H1 (cell line): ENCODE measurements around the gene FUT6. TPM values are rescaled to one million over a fixed set of nuclear protein-coding genes. Genes with fewer than 3 reads are reported as not detected.

ENCODE experiments used
- CTCF ChIA-PET: fragments of 300-600 bp; sonication (Branson Sonifier 250); formaldehyde crosslinking; loops from one replicate; lab custom pipeline; 2021; ENCODE audit not compliant: partially characterized antibody; lab: Charles Lee
- POLR2A ChIA-PET: fragments of 300-600 bp; sonication (Branson Sonifier 250); formaldehyde crosslinking; loops from one replicate; lab custom pipeline; 2021; ENCODE audit warnings: inconsistent platforms; ENCODE audit not compliant: partially characterized antibody; lab: Charles Lee
- DNase-seq, 2 experiments: peaks; one replicate each; pipeline versions ENCODE4 v3.0.0 to v3.0.0-alpha.2; 2010 to 2022; ENCODE audit warnings: low spot score in 2 of 2, low read depth in 1 of 2, mixed read lengths in 1 of 2
- FAIRE-seq: peaks from 2 replicates; lab custom pipeline; 2011; peaks lifted over from hg19 to GRCh38; lab: Jason Lieb, UNC
- H2AFZ ChIP-seq: 2 replicates; pipeline ENCODE4 v1.8.1; 2012; ENCODE audit warnings: low read length, inconsistent platforms
- H2AK5ac ChIP-seq: 2 replicates; pipeline ENCODE4 v1.6.1; 2013; ENCODE audit warnings: low read depth, low read length
- H2BK120ac ChIP-seq: replicated peaks from 2 replicates; pipeline ENCODE3; 2013; ENCODE audit warnings: low read depth, low read length, inconsistent platforms
- H2BK12ac ChIP-seq: 2 replicates; pipeline ENCODE4 v1.6.1; 2013; ENCODE audit warnings: low read depth, low read length
- H2BK15ac ChIP-seq: 2 replicates; pipeline ENCODE4 v1.6.1; 2013; ENCODE audit warnings: low read length
- H2BK20ac ChIP-seq: 2 replicates; pipeline ENCODE4 v1.6.1; 2013; ENCODE audit warnings: low read length
- H2BK5ac ChIP-seq: 2 replicates; pipeline ENCODE4 v1.6.1; 2013; ENCODE audit warnings: low read depth, low read length
- H3K14ac ChIP-seq: 2 replicates; pipeline ENCODE4 v1.6.1; 2013; ENCODE audit warnings: inconsistent platforms; ENCODE audit not compliant: insufficient read length
- H3K18ac ChIP-seq: 2 replicates; pipeline ENCODE4 v1.6.1; 2013; ENCODE audit warnings: low read length; ENCODE audit errors: extremely low read depth
- H3K23ac ChIP-seq: 2 replicates; pipeline ENCODE4 v1.6.1; 2013; ENCODE audit warnings: inconsistent platforms; ENCODE audit not compliant: insufficient read length
- H3K23me2 ChIP-seq: 2 replicates; pipeline ENCODE4 v1.6.1; 2013; ENCODE audit warnings: low read depth, low read length
- H3K27ac ChIP-seq: 2 replicates; pipeline ENCODE4 v1.6.1; 2011; ENCODE audit warnings: low read depth, low read length, inconsistent platforms
- H3K27me3 ChIP-seq, 4 experiments: replicated peaks in 1 of 4; 1 replicate in 1 of 4; 2 replicates in 3 of 4; pipeline versions ENCODE4 v1.6.1 to v1.8.1; 2011 to 2013; ENCODE audit warnings: low read length in 3 of 4, mild to moderate bottlenecking in 3 of 4, inconsistent platforms in 2 of 4, mixed read lengths in 2 of 4, moderate library complexity in 1 of 4; ENCODE audit not compliant: control insufficient read depth in 3 of 4, insufficient read depth in 3 of 4; ENCODE audit errors: extremely low read depth in 1 of 4
- H3K36me3 ChIP-seq, 4 experiments: 2 replicates each; pipeline versions ENCODE4 v1.6.1 to v1.8.1; 2011 to 2013; ENCODE audit warnings: mild to moderate bottlenecking in 4 of 4, low read length in 3 of 4, moderate library complexity in 2 of 4, control low read depth in 1 of 4, inconsistent platforms in 1 of 4; ENCODE audit not compliant: insufficient read depth in 4 of 4, control insufficient read depth in 2 of 4
- H3K4ac ChIP-seq: replicated peaks from 2 replicates; pipeline ENCODE3; 2013; ENCODE audit warnings: low read length, low read depth, mixed read lengths, inconsistent platforms; ENCODE audit not compliant: insufficient read length
- H3K4me1 ChIP-seq, 4 experiments: replicated peaks in 1 of 4; 1 replicate in 1 of 4; 2 replicates in 3 of 4; pipeline versions ENCODE4 v1.6.1 to v1.8.1; 2011 to 2013; ENCODE audit warnings: low read length in 3 of 4, inconsistent platforms in 2 of 4, mixed read lengths in 1 of 4; ENCODE audit not compliant: insufficient read depth in 4 of 4, control insufficient read depth in 3 of 4
- H3K4me2 ChIP-seq, 2 experiments: 2 replicates each; pipeline versions ENCODE4 v1.6.1 to v1.8.1; 2011 to 2013; ENCODE audit warnings: low read depth in 2 of 2, low read length in 2 of 2, control low read depth in 1 of 2, inconsistent platforms in 1 of 2, mild to moderate bottlenecking in 1 of 2; ENCODE audit not compliant: insufficient read depth in 1 of 2
- H3K4me3 ChIP-seq, 4 experiments: fragments of 200-600, 300-600 bp in 1 of 4; sonication (generic), shearing (Covaris generic), sonication (Bioruptor Twin) in 1 of 4; 2 replicates each; pipeline versions ENCODE4 v1.5.1 to v1.8.1; 2011 to 2016; ENCODE audit warnings: low read length in 4 of 4, low read depth in 3 of 4, control low read depth in 2 of 4, inconsistent platforms in 2 of 4, mild to moderate bottlenecking in 2 of 4, mixed read lengths in 1 of 4, moderate library complexity in 1 of 4; ENCODE audit not compliant: insufficient read depth in 2 of 4; ENCODE audit errors: extremely low read depth in 1 of 4
- H3K56ac ChIP-seq: replicated peaks from 2 replicates; pipeline ENCODE3; 2013; ENCODE audit warnings: low read depth, mild to moderate bottlenecking, mixed read lengths, low read length, inconsistent platforms; ENCODE audit not compliant: insufficient read length
- H3K79me1 ChIP-seq: 2 replicates; pipeline ENCODE4 v1.6.1; 2013; ENCODE audit warnings: low read depth, low read length, control low read depth
- H3K79me2 ChIP-seq, 2 experiments: 2 replicates each; pipeline versions ENCODE4 v1.6.1 to v1.8.1; 2012 to 2013; ENCODE audit warnings: low read length in 2 of 2, mild to moderate bottlenecking in 2 of 2, inconsistent platforms in 1 of 2; ENCODE audit not compliant: insufficient read depth in 2 of 2, control insufficient read depth in 1 of 2
- H3K9ac ChIP-seq, 4 experiments: replicated peaks in 1 of 4; 1 replicate in 1 of 4; 2 replicates in 3 of 4; pipeline versions ENCODE4 v1.6.1 to v1.8.1; 2011 to 2013; ENCODE audit warnings: low read depth in 3 of 4, low read length in 3 of 4, control low read depth in 2 of 4, mild to moderate bottlenecking in 2 of 4, moderate library complexity in 2 of 4, inconsistent platforms in 1 of 4; ENCODE audit errors: extremely low read depth in 1 of 4
- H3K9me3 ChIP-seq, 2 experiments: 2 replicates each; pipeline versions ENCODE4 v1.6.1 to v1.8.1; 2012 to 2013; ENCODE audit warnings: mild to moderate bottlenecking in 2 of 2, moderate library complexity in 2 of 2, control low read depth in 1 of 2, inconsistent platforms in 1 of 2, low read depth in 1 of 2, low read length in 1 of 2, mixed read lengths in 1 of 2; ENCODE audit not compliant: insufficient read depth in 2 of 2
- H4K20me1 ChIP-seq, 2 experiments: replicated peaks in 1 of 2; 2 replicates each; pipeline versions ENCODE3 to v1.8.1; 2011 to 2013; ENCODE audit warnings: inconsistent platforms in 2 of 2, low read length in 2 of 2, mild to moderate bottlenecking in 1 of 2; ENCODE audit not compliant: insufficient read depth in 2 of 2, control insufficient read depth in 1 of 2
- H4K5ac ChIP-seq: 2 replicates; pipeline ENCODE4 v1.6.1; 2013; ENCODE audit warnings: low read length, low read depth, mixed read lengths, inconsistent platforms; ENCODE audit not compliant: insufficient read length
- H4K8ac ChIP-seq: 2 replicates; pipeline ENCODE4 v1.8.0; 2013; ENCODE audit warnings: mild to moderate bottlenecking, moderate library complexity, low read length, inconsistent platforms; ENCODE audit not compliant: insufficient read depth; ENCODE audit errors: extremely low read depth
- H4K91ac ChIP-seq: replicated peaks from 2 replicates; pipeline ENCODE3; 2013; ENCODE audit warnings: low read length, mixed read lengths, inconsistent platforms; ENCODE audit not compliant: insufficient read length
- POU5F1 ChIP-seq: IDR thresholded peaks from 2 replicates; pipeline ENCODE4 v1.6.1; 2011; ENCODE audit warnings: low read depth, mild to moderate bottlenecking, low read length, moderate library complexity
- WGBS, 2 experiments: shearing (Covaris generic) in 1 of 2; methylation state at CpG; one replicate each; pipeline versions ENCODE4 v1.1.6 to v1.1.7; 2013 to 2015; ENCODE audit warnings: low lambda C conversion rate in 2 of 2, mixed read lengths in 2 of 2, inconsistent platforms in 1 of 2, low coverage in 1 of 2, missing lambda C conversion rate in 1 of 2; ENCODE audit not compliant: insufficient replicate concordance in 2 of 2, insufficient coverage in 1 of 2, insufficient read length in 1 of 2; ENCODE audit errors: extremely low coverage in 1 of 2, missing lambda C conversion rate in 1 of 2; 5-methylcytosine and 5-hydroxymethylcytosine counted together
- polyA plus RNA-seq, 7 experiments: library from polyadenylated mRNA; depleted of rRNA in 3 of 7; stranded (reverse) in 5 of 7; unstranded in 2 of 7; fragments of >200 nt in 5 of 7; fragments of 200-250 nt in 2 of 7; gene quantifications; 1 replicate in 5 of 7; 2 replicates in 1 of 7; 4 replicates in 1 of 7; pipeline versions ENCODE4 v1.2.1 to v1.2.3, GENCODE V29; 2011 to 2013; ENCODE audit warnings: missing spikeins in 2 of 7, mixed read lengths in 2 of 7
- total RNA-seq: library from RNA; stranded (reverse); fragmentation: NEBNext Ultra II Directional; extraction: Animal tissue kit (Norgen Biotek cat#: 25700); gene quantifications from 2 replicates; pipeline ENCODE4 v1.2.1, GENCODE V29; 2021

The FUT6 gene
- total and polyA plus RNA-seq, 2 of the 8 experiments (the other 6 are each of a cell fraction or from before 2014, with no cell fraction given): not detected

DNA sequence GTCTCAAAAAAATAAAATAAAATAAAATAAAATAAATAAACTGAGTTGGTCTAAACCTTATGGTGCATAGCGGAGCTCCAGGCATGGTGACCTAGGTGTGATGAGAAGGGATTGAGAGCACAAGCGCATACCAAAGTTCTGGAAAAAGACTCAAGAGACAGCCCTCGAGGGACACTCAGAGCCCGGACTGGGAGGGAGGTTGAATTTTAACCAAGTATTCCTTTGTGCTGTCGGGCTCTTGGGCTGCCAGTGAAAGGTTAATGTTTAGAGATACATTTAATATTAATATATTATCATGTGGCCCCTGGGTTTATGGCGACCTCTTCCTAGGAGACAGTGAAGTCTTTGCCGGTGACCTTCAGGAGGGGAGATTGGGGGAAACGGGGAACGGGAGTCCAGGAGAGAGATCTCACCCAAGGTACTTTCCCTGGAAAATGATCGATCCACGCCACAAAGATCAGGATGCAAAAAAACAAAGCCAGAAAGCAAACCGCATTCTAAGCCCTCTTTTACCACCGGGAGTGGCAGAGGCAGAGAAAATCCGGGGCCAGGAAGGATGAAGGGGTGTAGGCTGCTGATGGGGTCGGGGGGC, 1.6 kb downstream of the FUT6 start:
- H3K4me1 ChIP-seq: no peaks in the 10 kb centered on the region; a peak in 1 of 7 replicates
- no peak overlapping the region for H3K4me3 ChIP-seq
- H4K20me1 ChIP-seq: no peaks in the 10 kb centered on the region
- no peak overlapping the region for H3K18ac ChIP-seq
- H3K36me3 ChIP-seq: no peaks in the 10 kb centered on the region
- H3K23ac ChIP-seq: no peak overlapping the region
- no peak overlapping the region for H3K27ac ChIP-seq
- H3K56ac ChIP-seq: no peak overlapping the region
- no peak overlapping the region for H2BK20ac ChIP-seq
- no peaks in the 10 kb centered on the region for H3K79me2 ChIP-seq
- no peak overlapping the region for H3K9ac ChIP-seq
- H4K5ac ChIP-seq: no peak overlapping the region
- H3K27me3 ChIP-seq: peaks cover 0 to 3% (median 0%) of the 10 kb centered on the region in 4 experiments; a peak in 3 of 7 replicates
- no peak overlapping the region for H2AK5ac ChIP-seq
- H3K4me2 ChIP-seq: no peak overlapping the region
- 91% methylated on average over 15 of the region's 15 CpGs; no CpG with 5 or more reads in 1 of the 2 experiments for WGBS, 2 experiments
- no peak overlapping the region for H3K14ac ChIP-seq
- no peaks in the 10 kb centered on the region for H3K79me1 ChIP-seq
- FAIRE-seq (no peak), DNase-seq (no peak)
- no peak overlapping the region for H3K4ac ChIP-seq
- H2BK120ac ChIP-seq: no peak overlapping the region
- ChIA-PET POLR2A (interaction anchor here (3.0 kb wide), 1 partner anchor 9 kb away, joined by 16 read pairs; no protein-coding TSS in a partner anchor), CTCF (interaction anchor here (2.8 kb wide), 1 partner anchor 34 kb away, joined by 6 read pairs; no protein-coding TSS in a partner anchor)
- H4K91ac ChIP-seq: no peak overlapping the region
- no peak overlapping the region for H2BK12ac ChIP-seq
- no peaks in the 10 kb centered on the region for H3K23me2 ChIP-seq
- H2BK15ac ChIP-seq: no peak overlapping the region
- no peak overlapping the region for H2AFZ ChIP-seq
- no peaks in the 10 kb centered on the region for H3K9me3 ChIP-seq
- no peak overlapping the region for H4K8ac ChIP-seq
- no peak overlapping the region for H2BK5ac ChIP-seq
- TF ChIP-seq POU5F1: no peak
- TF ChIP-seq, all 59 proteins: peak for 0
